ENCODE results near the gene GNB3. TPM values are rescaled to one million over a fixed set of nuclear protein-coding genes. Genes with fewer than 3 reads are reported as not detected.

The GNB3 gene
- total RNA-seq, 1 experiment from 2014 or later, result 20.7 TPM

- Histone ChIP-seq H3K36me3 (ENCODE audit: insufficient read depth, low read length, poor library complexity, severe bottlenecking) (peaks cover 37% of the 10 kb centered on the region), H3K27me3 (replicated peaks; ENCODE audit: insufficient read depth, low read depth, low read length, poor library complexity) (no peaks in the 10 kb centered on the region), H3K27ac (ENCODE audit: low read depth, low read length, poor library complexity, severe bottlenecking) (no peak overlapping the region), H3K4me3 (ENCODE audit: low read depth, low read length, poor library complexity, severe bottlenecking) (no peak overlapping the region), H3K4me1 (ENCODE audit: insufficient read depth, low read length, poor library complexity, severe bottlenecking) (peaks cover 12% of the 10 kb centered on the region), H3K9me3 (ENCODE audit: low read depth, low read length, poor library complexity, severe bottlenecking) (no peaks in the 10 kb centered on the region)
- TF ChIP-seq CTCF (conservative IDR thresholded peaks at IDR 0.05; ENCODE audit: low read depth, low read length) (no peak), EZH2 (IDR thresholded peaks at IDR 0.05; ENCODE audit: borderline replicate concordance, low read depth, low read length, poor library complexity, severe bottlenecking) (no peak)
- BruUV-seq (replicated peaks), result no TSS peak
- intact Hi-C loops (cut with micrococcal nuclease; ENCODE audit: unreplicated experiment), result no loop called here
- no peak for DNase-seq (ENCODE audit: low spot score)
- ChIA-PET POLR2A (ENCODE audit: low non-redundant PET) (interaction anchor here (0.6 kb wide), 1 partner anchor 24 kb away, joined by 3 read pairs; no protein-coding TSS in a partner anchor), CTCF (no interaction called here)
Observed at GRCh38 chr12:6830999-6831398, 9.7 kb upstream of the GNB3 start.

GRCh38 chr12:6831450-6831995 lies 9.2 kb upstream of the GNB3 start:
- CTCF ChIA-PET, result no interaction called here
- DNase-seq (ENCODE audit: low spot score), result no peak
- BruUV-seq (replicated peaks), result no TSS peak
- H3K27me3 ChIP-seq (replicated peaks; ENCODE audit: insufficient read depth, low read depth, low read length, poor library complexity), result no peaks in the 10 kb centered on the region
- peaks cover 9% of the 10 kb centered on the region for H3K4me1 ChIP-seq (ENCODE audit: insufficient read depth, low read length, poor library complexity, severe bottlenecking)
- no peak overlapping the region for H3K4me3 ChIP-seq (ENCODE audit: low read depth, low read length, poor library complexity, severe bottlenecking)
- TF ChIP-seq CTCF (conservative IDR thresholded peaks at IDR 0.05; ENCODE audit: low read depth, low read length) (no peak), EZH2 (IDR thresholded peaks at IDR 0.05; ENCODE audit: borderline replicate concordance, low read depth, low read length, poor library complexity, severe bottlenecking) (no peak)
- POLR2A ChIA-PET (ENCODE audit: low non-redundant PET), result interaction anchor here (0.6 kb wide), 1 partner anchor 23 kb away, joined by 3 read pairs; no protein-coding TSS in a partner anchor
- intact Hi-C loops (cut with micrococcal nuclease; ENCODE audit: unreplicated experiment), result no loop called here
- no peaks in the 10 kb centered on the region for H3K9me3 ChIP-seq (ENCODE audit: low read depth, low read length, poor library complexity, severe bottlenecking)
- H3K27ac ChIP-seq (ENCODE audit: low read depth, low read length, poor library complexity, severe bottlenecking), result no peak overlapping the region
- peaks cover 40% of the 10 kb centered on the region for H3K36me3 ChIP-seq (ENCODE audit: insufficient read depth, low read length, poor library complexity, severe bottlenecking)

GRCh38 chr12:6832125-6832524 lies 8.6 kb upstream of the GNB3 start:
- H3K4me3 ChIP-seq (ENCODE audit: low read depth, low read length, poor library complexity, severe bottlenecking), result no peak overlapping the region
- H3K4me1 ChIP-seq (ENCODE audit: insufficient read depth, low read length, poor library complexity, severe bottlenecking), result peaks cover 5% of the 10 kb centered on the region
- H3K27me3 ChIP-seq (replicated peaks; ENCODE audit: insufficient read depth, low read depth, low read length, poor library complexity), result no peaks in the 10 kb centered on the region
- intact Hi-C loops (cut with micrococcal nuclease; ENCODE audit: unreplicated experiment), result no loop called here
- ChIA-PET CTCF (no interaction called here), POLR2A (ENCODE audit: low non-redundant PET) (interaction anchor here (0.6 kb wide), 1 partner anchor 35 kb away, joined by 3 read pairs; no protein-coding TSS in a partner anchor)
- H3K36me3 ChIP-seq (ENCODE audit: insufficient read depth, low read length, poor library complexity, severe bottlenecking), result peaks cover 45% of the 10 kb centered on the region
- H3K27ac ChIP-seq (ENCODE audit: low read depth, low read length, poor library complexity, severe bottlenecking), result no peak overlapping the region
- no peak for DNase-seq (ENCODE audit: low spot score)
- TF ChIP-seq CTCF (conservative IDR thresholded peaks at IDR 0.05; ENCODE audit: low read depth, low read length), result no peak
- TF ChIP-seq EZH2 (IDR thresholded peaks at IDR 0.05; ENCODE audit: borderline replicate concordance, low read depth, low read length, poor library complexity, severe bottlenecking), result no peak
- no peaks in the 10 kb centered on the region for H3K9me3 ChIP-seq (ENCODE audit: low read depth, low read length, poor library complexity, severe bottlenecking)
- BruUV-seq (replicated peaks), result no TSS peak

Data from A673 (cell line).